GM20000 (cell line): ENCODE measurements around the gene MAGI1.
A peak's percentile ranks its signal among the peaks of the same experiment; 100 is the strongest.

Experiments used
- DNase-seq: peaks from one replicate; pipeline ENCODE4 v3.0.0; 2012; ENCODE audit warnings: low spot score
- CTCF ChIP-seq: IDR thresholded peaks from 2 replicates; pipeline ENCODE4 v1.5.1; 2012; ENCODE audit warnings: mild to moderate bottlenecking, control low read depth; ENCODE audit errors: extremely low read depth, missing control alignments

MAGI1 gene

GRCh38 chr3:65448120-65448519 is 590.6 kb downstream of the MAGI1 start:
- no peak for TF ChIP-seq CTCF
- DNase-seq: no peak

GRCh38 chr3:65445573-65446169 is 593.0 kb downstream of the MAGI1 start:
- no peak for DNase-seq

GRCh38 chr3:65444447-65444815 is 594.3 kb downstream of the MAGI1 start:
- no peak for TF ChIP-seq CTCF
- DNase-seq: no peak

More at GRCh38 chr3:65445573-65446169, 593.0 kb downstream of the MAGI1 start:
- no peak for TF ChIP-seq CTCF

GRCh38 chr3:65443739-65444446 is 594.8 kb downstream of the MAGI1 start:
- TF ChIP-seq CTCF: no peak
- no peak for DNase-seq

GRCh38 chr3:65439641-65440284 is 599.0 kb downstream of the MAGI1 start:
- TF ChIP-seq CTCF: no peak
- DNase-seq: peak; percentile 17

GRCh38 chr3:65438612-65439011 is 600.1 kb downstream of the MAGI1 start:
- no peak for TF ChIP-seq CTCF
- DNase-seq: no peak

- no peak for TF ChIP-seq CTCF
- DNase-seq: no peak
These were observed 600.6 kb downstream of the MAGI1 start for GRCh38 chr3:65438096-65438495.
